Cerebellar nuclear complex (tissue), 1 donor: ENCODE measurements around the gene LETM1.

Experiments
- DNase-seq, 2 experiments: peaks; one replicate each; lab custom pipeline; 2025; lab: John Stamatoyannopoulos, UW

Gene LETM1

DNA sequence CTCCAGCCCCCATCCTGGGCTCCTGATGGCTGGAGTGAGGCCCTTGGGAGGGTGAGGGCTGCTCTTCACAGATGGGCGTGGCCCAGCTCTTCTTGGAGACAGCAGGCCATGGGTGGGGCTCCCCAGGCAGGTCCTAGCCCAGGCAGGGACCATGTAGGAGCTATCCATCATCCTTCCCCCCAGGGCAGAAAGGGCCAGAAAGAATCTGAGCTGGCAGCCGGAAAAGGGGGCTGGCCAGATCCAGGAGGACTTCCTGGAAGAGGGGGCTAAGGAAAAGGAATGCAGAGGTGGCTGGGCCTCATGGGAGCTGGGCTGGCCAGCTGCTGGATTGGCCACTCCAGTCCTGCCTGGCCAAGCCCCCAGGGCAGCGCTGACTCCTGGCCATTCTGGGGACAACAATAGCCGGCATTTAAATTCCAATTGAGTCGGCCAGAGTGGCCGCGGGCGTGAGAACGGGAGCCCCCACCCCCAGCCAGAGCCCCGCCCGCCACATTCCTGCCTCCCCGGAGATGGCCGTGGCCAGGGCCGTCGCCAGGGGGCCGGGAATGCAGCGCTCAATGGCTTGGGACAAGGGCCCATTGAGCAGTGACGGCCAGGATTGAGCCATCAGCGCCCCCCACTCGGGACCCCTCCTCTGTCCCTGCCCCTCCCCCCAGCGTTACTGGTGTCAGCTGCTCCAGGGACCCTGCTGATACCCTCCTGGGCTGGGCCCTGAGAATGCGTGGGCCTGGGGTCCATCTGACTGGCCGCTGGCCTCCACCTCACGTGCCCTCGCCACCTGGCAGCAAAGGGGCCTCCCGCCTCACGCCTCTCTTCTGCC is 77.9 kb downstream of the LETM1 start:
- DNase-seq = no peak

DNA sequence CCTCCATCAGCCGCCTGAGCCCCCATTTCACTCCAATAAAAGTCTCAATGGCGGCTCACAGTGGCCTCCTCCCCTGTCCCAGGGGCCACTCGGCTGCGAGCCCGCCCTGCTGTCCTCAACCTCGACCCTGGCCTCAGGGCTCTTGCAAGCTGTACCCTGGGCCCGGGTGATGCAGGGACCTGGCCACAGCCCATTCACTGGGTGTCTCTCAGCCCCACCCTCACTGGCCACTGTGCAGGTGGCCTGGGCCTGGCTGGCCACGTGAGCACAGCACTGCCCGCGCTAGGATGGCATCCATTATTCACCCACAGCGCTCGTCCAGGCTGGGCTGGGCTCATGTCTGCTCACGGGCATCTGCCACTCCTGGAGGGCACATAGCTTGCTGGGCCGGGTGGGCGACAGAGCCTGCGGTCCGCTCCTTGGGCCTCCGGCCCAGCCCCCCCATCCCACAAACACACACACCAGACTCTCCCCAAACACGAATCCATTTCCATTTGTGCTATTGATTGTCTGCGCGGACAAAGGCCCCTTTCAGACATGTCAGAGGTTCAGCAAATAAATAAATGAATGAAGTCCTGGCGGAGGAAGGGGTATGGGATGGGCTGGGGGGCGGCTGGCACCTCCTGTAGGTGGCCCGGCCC is 79.3 kb downstream of the LETM1 start:
- no peak for DNase-seq

- no peak for DNase-seq
Observed at GRCh38 chr4:1775731-1776500, 80.0 kb downstream of the LETM1 start.

DNA sequence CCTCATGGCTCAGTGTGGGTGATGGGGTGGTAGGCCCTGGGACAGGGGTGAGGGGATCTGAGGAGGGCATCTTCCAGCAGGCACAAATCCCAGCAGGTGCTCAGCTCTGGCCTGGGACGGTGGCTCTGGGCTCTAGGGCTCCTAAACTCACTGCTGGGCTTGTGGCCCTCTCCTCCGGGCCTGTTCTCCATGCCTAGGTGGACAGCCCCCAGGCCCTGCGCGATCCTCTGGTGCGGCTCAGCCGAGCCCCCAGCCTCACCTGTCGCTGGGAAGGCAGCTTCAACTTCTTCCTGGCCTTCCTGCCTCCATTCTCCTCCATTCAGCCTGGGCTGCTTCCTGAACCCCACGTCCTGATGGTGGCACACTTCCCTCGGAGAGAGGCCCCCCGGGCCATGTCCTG is 82.2 kb downstream of the LETM1 start:
- DNase-seq = no peak

DNA sequence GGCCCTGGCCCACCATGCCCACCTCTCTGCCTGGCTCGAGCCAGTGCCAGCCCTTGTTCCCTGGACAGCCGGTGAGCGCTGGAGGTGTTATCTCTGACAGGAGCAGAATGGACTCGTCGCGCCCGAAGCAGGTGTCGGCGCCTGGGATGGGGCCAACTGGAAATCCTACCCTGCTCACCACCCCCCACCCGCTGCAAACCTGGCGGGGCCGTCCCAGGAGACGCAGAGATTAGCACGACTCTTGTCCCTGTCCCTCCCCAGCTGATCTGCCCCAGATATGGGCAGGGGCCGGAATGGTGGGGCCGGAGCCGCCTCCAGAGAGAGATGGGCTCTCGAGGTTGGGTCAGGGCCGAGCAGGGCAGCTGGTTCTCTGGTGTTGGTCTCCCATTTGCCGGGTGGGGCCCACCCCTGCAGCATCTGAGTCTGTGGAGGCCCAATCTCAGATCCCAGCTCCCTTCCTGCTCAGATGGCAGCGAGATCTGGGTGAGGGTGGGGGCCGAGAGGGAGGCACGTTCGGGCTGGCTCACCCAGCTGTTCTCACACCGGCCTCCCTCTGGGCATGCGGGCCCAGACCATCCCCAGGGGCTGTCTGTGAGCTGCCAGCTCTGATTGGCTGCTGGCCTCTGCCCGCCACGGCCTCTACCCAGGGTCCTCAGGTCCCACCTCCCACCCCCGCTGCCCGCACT is 83.0 kb downstream of the LETM1 start:
- no peak for DNase-seq

- no peak for DNase-seq
Observed at GRCh38 chr4:1771555-1772305, 84.2 kb downstream of the LETM1 start.

- no peak for DNase-seq
Observed at GRCh38 chr4:1770791-1771231, 85.1 kb downstream of the LETM1 start.

GRCh38 chr4:1770245-1770644 is 85.7 kb downstream of the LETM1 start:
- no peak for DNase-seq

GRCh38 chr4:1769692-1770091 is 86.3 kb downstream of the LETM1 start:
- no peak for DNase-seq

DNA sequence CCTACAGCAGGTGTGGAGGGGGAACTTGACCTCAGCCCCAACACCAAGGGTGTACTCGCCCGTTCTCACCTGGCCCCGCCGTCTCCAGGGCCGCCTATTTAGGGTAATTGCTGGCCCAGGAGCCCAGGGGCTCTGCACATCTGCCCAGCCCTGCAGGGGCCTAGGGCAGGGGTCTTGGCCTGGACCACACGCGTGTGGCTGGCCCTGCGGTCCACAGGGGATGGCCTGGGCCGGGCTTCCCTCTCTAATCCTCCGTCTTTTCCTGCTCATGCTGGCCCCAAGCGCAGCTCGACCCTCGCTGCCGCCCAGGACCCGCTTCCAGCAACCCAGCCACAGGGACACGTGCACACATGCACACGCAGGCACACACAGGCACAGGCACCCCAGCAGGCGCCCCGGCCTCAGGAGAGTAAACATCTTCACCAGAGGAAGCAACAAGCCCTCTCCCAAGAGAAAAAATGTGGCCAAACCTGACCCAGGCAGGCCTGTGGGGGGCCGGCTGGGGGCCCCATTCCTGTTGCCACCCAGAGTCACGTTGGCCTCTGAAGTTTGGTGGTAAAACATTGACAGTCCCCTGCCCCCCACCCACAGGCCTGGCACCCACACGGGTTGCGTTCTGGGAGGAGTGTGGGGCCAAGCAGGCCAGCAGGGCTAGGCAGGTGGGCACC is 87.5 kb downstream of the LETM1 start:
- DNase-seq = no peak

GRCh38 chr4:1767770-1768366 is 88.1 kb downstream of the LETM1 start:
- DNase-seq = no peak

GRCh38 chr4:1767061-1767769 is 88.7 kb downstream of the LETM1 start:
- no peak for DNase-seq

- no peak for DNase-seq
Observed at GRCh38 chr4:1766106-1767060, 89.6 kb downstream of the LETM1 start.

DNA sequence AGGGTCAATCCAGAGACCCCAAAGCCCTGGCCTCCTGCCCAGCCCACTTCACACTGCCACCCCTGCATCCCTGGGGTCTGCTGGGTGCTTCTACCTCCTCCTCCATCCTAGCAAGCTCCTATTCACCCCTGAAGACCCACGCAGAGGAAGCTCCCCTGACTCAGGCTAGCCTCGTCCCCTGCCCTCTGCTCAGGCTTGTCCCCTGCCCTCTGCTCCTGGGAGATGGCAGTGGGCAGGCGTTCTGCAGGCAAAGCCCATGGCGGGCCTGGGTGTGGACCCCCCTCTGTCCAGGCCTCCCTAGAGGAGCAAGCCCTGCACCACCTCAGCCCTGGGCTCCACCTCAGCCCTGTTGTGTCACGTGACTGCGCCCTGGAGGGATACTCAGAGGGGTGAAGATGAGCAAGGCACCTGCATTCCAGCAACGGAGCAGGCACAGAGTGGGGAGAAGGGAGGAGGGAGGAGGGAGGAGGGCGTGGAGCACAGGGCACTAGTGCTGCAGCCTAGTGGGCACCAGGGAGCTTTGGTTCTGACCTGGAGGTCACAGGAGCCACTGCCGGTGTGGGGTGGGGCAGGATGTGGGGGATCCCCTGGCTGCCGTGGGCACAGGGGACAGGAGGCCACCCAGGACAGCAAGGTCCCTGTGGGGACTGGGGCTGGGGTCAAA is 90.4 kb downstream of the LETM1 start:
- DNase-seq = no peak

GRCh38 chr4:1764670-1765069 is 91.3 kb downstream of the LETM1 start:
- no peak for DNase-seq

DNA sequence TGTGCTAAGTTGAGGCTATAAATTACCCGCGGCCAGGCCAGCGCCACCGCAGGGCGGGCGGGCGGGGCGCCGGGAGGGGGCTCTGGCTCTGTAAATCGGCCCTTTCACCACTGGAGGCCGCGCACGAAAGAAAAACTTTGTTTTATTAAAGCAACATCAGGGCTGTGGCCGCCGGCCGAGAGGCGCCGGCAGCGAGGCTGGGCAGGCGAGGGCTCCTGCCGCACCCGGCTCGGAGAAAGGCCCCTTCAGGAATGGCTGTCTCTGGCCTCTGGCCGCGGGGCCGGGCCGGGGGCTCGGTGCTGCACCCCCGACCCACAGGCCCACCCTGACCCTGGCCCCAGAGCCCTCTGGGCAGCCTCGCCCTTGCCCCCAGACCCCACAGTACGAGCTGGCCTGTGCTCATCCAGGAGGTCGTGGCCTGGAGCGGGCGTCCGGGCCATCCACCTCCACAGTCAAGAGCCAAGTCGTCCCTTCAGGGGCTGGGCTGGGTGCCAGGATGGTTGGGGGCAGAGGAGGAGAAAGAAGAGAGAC is 92.3 kb downstream of the LETM1 start:
- no peak for DNase-seq

DNA sequence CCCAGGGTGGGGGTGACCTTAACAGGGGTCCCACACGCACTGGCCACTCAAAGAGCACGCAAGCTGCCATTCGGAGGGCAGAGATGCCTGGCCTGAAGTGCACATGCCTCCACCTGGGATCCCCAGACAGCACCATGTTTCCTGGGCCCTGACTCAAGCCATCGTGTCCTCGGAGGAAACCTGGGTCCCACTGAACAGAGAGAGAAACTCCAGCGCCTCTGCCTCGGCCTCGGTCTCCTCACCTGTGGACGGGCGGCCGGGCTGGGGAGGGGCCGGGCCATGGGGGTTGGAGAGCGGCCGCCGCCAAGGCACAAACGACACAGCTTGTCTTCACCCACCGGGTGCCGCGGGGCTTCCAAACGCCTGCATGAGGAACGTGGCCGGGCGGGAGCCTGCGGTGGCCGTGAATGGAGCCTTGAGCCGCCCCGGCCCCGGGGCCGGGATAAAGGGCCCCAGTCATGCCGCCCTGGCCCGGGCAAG is 92.8 kb downstream of the LETM1 start:
- DNase-seq = no peak
